Stomach (tissue), 9 donors: ENCODE measurements around the gene SLC25A34. TPM values are rescaled to one million over a fixed set of nuclear protein-coding genes. Genes with fewer than 3 reads are reported as not detected.

ENCODE experiments used
- DNase-seq, 2 donors: peaks; one replicate each; pipeline versions ENCODE4 v3.0.0 to v3.0.0-alpha.2; 2013 to 2019
- H3K27ac ChIP-seq, 5 donors: fragments of 200-600 bp in 4 of 5; sonication (generic) in 4 of 5; one replicate each; pipeline ENCODE4 v1.5.1; 2013 to 2019; ENCODE audit warnings: mild to moderate bottlenecking in 1 of 5, moderate library complexity in 1 of 5
- H3K27me3 ChIP-seq, 3 donors: fragments of 200-600 bp; sonication (generic); one replicate each; pipeline ENCODE4 v1.5.1; 2017 to 2019; ENCODE audit warnings: mixed run types in 1 of 3
- H3K36me3 ChIP-seq, 4 donors: fragments of 200-600 bp; sonication (generic); 1 replicate in 3 of 4; 2 replicates in 1 of 4; pipeline ENCODE4 v1.5.1; 2016 to 2019
- H3K4me1 ChIP-seq, 4 donors: fragments of 200-600 bp; sonication (generic); one replicate each; pipeline ENCODE4 v1.5.1; 2016 to 2019
- H3K4me3 ChIP-seq, 4 donors: fragments of 200-600 bp; sonication (generic) in 3 of 4; one replicate each; pipeline ENCODE4 v1.5.1; 2016 to 2019; ENCODE audit warnings: mild to moderate bottlenecking in 1 of 4
- H3K9me3 ChIP-seq, 4 donors: fragments of 200-600 bp; sonication (generic); one replicate each; pipeline ENCODE4 v1.5.1; 2016 to 2019
- CTCF ChIP-seq, 7 experiments: fragments of 450-650 bp in 4 of 7; fragments of 200-600 bp in 3 of 7; sonication (generic) in 3 of 7; IDR thresholded peaks; one replicate each; pipeline ENCODE4 v1.5.1; 2016 to 2019; ENCODE audit warnings: antibody characterized with exemption in 7 of 7, control low read depth in 2 of 7, mild to moderate bottlenecking in 1 of 7
- EP300 ChIP-seq: sonication (generic); formaldehyde crosslinking; IDR thresholded peaks from one replicate; pipeline ENCODE4 v1.6.1; 2017; ENCODE audit warnings: antibody characterized with exemption
- POLR2A ChIP-seq, 4 donors: fragments of 450-650 bp; IDR thresholded peaks; one replicate each; pipeline ENCODE4 v1.6.1; 2016; ENCODE audit warnings: antibody characterized with exemption in 4 of 4, control low read depth in 2 of 4, mild to moderate bottlenecking in 1 of 4, moderate library complexity in 1 of 4
- POLR2AphosphoS5 ChIP-seq, 3 donors: sonication (generic); formaldehyde crosslinking; IDR thresholded peaks; one replicate each; pipeline ENCODE4 v1.6.1; 2016; ENCODE audit warnings: antibody characterized with exemption in 3 of 3
- WGBS, 5 donors: extraction: QIAGEN DNeasy Blood & Tissue Kit in 3 of 5; methylation state at CpG; one replicate each; pipeline versions ENCODE4 v1.1.5 to v1.1.7; 2013 to 2018; 5-methylcytosine and 5-hydroxymethylcytosine counted together
- intact Hi-C: fragments of 100-400 bp; cut with DNase I; formaldehyde crosslinking; loops from one replicate; pipeline ENCODE4 v1.15.1; 2023; ENCODE audit warnings: low total_unique reads
- polyA plus RNA-seq, 3 donors: library from polyadenylated mRNA; stranded (reverse); fragments of 200-250 nt; gene quantifications; one replicate each; pipeline ENCODE4 v1.2.3, GENCODE V29; 2013
- total RNA-seq, 5 donors: library from RNA; depleted of rRNA; stranded (reverse); fragments of >200 nt; gene quantifications; one replicate each; pipeline versions ENCODE4 v1.1.0 to v1.2.3, GENCODE V29; 2014 to 2016
- donor health status: healthy with polysubstance abuse.
- donor health status: Bipolar disorder and iron deficiency.
- donor health status: healthy.

SLC25A34 gene
- total and polyA plus RNA-seq, 8 donors, result 0.75 to 16.9 (median 3.6) TPM; not detected in 1

- H3K4me1 ChIP-seq, result peaks cover 47 to 75% (median 65%) of the 10 kb centered on the region in 4 donors
- H3K27ac ChIP-seq, result peak overlapping the region; percentile 63 to 84 (median 80)
- TF ChIP-seq POLR2AphosphoS5 (IDR thresholded peaks at IDR 0.05), result no peak
- TF ChIP-seq EP300, result no peak
- no peak for TF ChIP-seq CTCF (IDR thresholded peaks at IDR 0.05)
- no peak for TF ChIP-seq POLR2A (IDR thresholded peaks at IDR 0.05)
- peaks cover 0 to 51% (median 17%) of the 10 kb centered on the region in 3 donors for H3K27me3 ChIP-seq
- no peaks in the 10 kb centered on the region for H3K9me3 ChIP-seq
- peak overlapping the region; percentile 60 to 78 (median 76) for H3K4me3 ChIP-seq
- no peaks in the 10 kb centered on the region for H3K36me3 ChIP-seq
- WGBS, 5 donors, result 7 to 19% (median 13%) methylated on average over 12 to 24 of the region's 24 CpGs
- peak in 1 of 2 donors; percentile 81 for DNase-seq
- intact Hi-C loops, result no loop called here
Observed at GRCh38 chr1:15757575-15758342, 21.7 kb downstream of the SLC25A34 start.

- peak within 1 kb of the TSS; percentile 63 to 84 (median 80) for H3K27ac ChIP-seq
- peaks cover 49 to 82% (median 66%) of the 10 kb centered on the region in 4 donors for H3K4me1 ChIP-seq
- no peaks in the 10 kb centered on the region for H3K36me3 ChIP-seq
- H3K9me3 ChIP-seq, result no peaks in the 10 kb centered on the region
- H3K27me3 ChIP-seq, result peaks cover 0 to 51% (median 17%) of the 10 kb centered on the region in 3 donors
- intact Hi-C loops, result no loop called here
- DNase-seq, result peak in 1 of 2 donors; percentile 84
- TF ChIP-seq POLR2AphosphoS5 (IDR thresholded peaks at IDR 0.05), result no peak
- TF ChIP-seq EP300, result no peak
- no peak for TF ChIP-seq POLR2A (IDR thresholded peaks at IDR 0.05)
- no peak for TF ChIP-seq CTCF (IDR thresholded peaks at IDR 0.05)
- WGBS, 5 donors, result 2 to 19% (median 6%) methylated on average over 9 to 48 of the region's 58 CpGs
- peak within 1 kb of the TSS; percentile 60 to 78 (median 76) for H3K4me3 ChIP-seq
Observed at GRCh38 chr1:15758343-15758931, 22.4 kb downstream of the SLC25A34 start, which contains the start of gene FBLIM1. FBLIM1 (plus strand) TSS chr1:15758795; CDS start chr1:15764984, 6,189 bp downstream.

DNA sequence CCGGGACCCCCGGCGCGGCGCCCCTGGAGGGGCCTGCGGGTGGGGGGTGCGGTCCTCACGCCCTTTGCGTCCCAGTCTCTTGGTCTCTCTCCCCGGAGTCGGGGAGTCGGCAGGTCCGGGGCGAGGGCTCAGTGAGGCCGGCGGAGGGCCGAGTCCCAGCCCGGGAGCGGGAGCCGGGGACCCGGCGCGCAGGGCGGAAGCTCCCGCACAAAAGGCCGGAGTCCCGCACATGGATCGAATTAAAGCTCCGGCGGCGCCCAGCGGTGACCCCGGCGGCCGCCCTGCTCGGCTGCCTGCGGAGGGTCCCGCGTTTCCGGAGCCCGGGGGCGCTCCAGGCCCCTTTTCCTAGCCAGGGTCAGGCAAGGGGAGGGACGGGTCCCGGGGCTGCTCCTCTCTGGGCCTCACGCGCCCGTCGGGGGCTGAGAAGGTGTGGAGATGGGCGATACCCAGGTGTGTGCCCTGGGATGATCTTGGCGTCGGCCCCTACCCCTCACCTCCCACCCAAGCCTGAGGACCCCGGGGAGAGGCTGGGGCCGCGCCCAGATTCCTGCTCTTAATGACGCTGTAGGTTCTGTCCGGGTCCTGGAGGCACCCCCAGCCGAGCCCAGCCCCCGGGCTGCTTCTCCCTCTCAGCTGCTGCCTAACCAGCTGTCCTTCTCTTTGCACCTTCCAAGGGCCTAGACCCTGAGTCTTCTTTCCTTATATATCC is 23.0 kb downstream of the SLC25A34 start:
- peak in 1 of 2 donors; percentile 65 for DNase-seq
- intact Hi-C loops, result no loop called here

More for the DNA sequence above, 23.0 kb downstream of the SLC25A34 start:
- peaks cover 55 to 88% (median 72%) of the 10 kb centered on the region in 4 donors for H3K4me1 ChIP-seq
- WGBS, 5 donors, result 2 to 14% (median 6%) methylated on average over 12 to 58 of the region's 58 CpGs
- peaks cover 0 to 51% (median 17%) of the 10 kb centered on the region in 3 donors for H3K27me3 ChIP-seq
- peak overlapping the region; percentile 47 to 84 (median 80) for H3K27ac ChIP-seq
- H3K9me3 ChIP-seq, result no peaks in the 10 kb centered on the region
- H3K36me3 ChIP-seq, result no peaks in the 10 kb centered on the region
- TF ChIP-seq POLR2A (IDR thresholded peaks at IDR 0.05) (no peak), POLR2AphosphoS5 (IDR thresholded peaks at IDR 0.05) (no peak), CTCF (IDR thresholded peaks at IDR 0.05) (no peak), EP300 (no peak)
- peak overlapping the region; percentile 60 to 78 (median 76) for H3K4me3 ChIP-seq
